ENCODE data around the gene KCNG4. TPM values are rescaled to one million over a fixed set of nuclear protein-coding genes. Genes with fewer than 3 reads are reported as not detected.

Gene KCNG4
- total and polyA plus RNA-seq, 2 donors from 2014 or later: not detected

DNA sequence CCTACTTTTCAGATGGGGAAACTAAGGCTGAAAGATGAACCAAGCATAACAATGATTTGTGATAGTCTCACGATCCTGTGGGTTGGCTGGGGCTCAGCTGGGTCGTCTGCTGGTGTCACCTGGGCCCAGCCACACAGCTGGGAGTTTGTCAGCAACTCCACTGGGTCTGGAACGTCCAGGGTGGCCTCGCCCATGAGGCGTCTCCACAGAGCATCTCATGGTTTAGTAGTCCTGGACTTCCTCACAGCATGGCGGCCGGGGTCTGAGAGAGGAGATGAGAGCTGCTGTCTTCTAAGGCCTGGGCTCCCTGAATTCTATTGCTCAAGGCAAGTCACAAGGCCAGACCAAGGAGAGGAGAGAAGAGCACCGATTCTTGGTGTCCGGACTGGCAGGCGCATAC, 30.7 kb upstream of the KCNG4 start:
- Histone ChIP-seq H3K4me3 (ENCODE audit: low read length in 3 of 3) (no peak overlapping the region), H3K9ac (ENCODE audit: low read length in 3 of 3) (no peak overlapping the region), H3K36me3 (ENCODE audit: control insufficient read depth in 2 of 3, insufficient read depth in 3 of 3, low read length in 3 of 3) (no peaks in the 10 kb centered on the region), H3K27ac (ENCODE audit: low read depth in 2 of 2, low read length in 2 of 2) (no peak overlapping the region), H3K27me3 (ENCODE audit: control insufficient read depth, insufficient read depth, low read length) (no peaks in the 10 kb centered on the region), H3K9me3 (ENCODE audit: control insufficient read depth in 2 of 3, insufficient read depth in 1 of 3, low read length in 3 of 3) (no peaks in the 10 kb centered on the region), H3K4me1 (ENCODE audit: control insufficient read depth in 2 of 3, insufficient read depth in 2 of 3, low read depth in 1 of 3, low read length in 3 of 3) (peaks cover 0 to 20% (median 8%) of the 10 kb centered on the region in 3 donors)
- TF ChIP-seq, protein P1, sequence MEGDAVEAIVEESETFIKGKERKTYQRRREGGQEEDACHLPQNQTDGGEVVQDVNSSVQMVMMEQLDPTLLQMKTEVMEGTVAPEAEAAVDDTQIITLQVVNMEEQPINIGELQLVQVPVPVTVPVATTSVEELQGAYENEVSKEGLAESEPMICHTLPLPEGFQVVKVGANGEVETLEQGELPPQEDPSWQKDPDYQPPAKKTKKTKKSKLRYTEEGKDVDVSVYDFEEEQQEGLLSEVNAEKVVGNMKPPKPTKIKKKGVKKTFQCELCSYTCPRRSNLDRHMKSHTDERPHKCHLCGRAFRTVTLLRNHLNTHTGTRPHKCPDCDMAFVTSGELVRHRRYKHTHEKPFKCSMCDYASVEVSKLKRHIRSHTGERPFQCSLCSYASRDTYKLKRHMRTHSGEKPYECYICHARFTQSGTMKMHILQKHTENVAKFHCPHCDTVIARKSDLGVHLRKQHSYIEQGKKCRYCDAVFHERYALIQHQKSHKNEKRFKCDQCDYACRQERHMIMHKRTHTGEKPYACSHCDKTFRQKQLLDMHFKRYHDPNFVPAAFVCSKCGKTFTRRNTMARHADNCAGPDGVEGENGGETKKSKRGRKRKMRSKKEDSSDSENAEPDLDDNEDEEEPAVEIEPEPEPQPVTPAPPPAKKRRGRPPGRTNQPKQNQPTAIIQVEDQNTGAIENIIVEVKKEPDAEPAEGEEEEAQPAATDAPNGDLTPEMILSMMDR (IDR thresholded peaks at IDR 0.05; ENCODE audit: borderline replicate concordance, extremely low read depth, insufficient read depth): no peak
- peak in 1 of 5 donors; percentile 44 for DNase-seq
- no peak for FAIRE-seq
- intact Hi-C loops (cut with DNase I): loop anchor here (10.0 kb wide), 1 partner anchor 214 kb away; no protein-coding TSS in a partner anchor

DNA sequence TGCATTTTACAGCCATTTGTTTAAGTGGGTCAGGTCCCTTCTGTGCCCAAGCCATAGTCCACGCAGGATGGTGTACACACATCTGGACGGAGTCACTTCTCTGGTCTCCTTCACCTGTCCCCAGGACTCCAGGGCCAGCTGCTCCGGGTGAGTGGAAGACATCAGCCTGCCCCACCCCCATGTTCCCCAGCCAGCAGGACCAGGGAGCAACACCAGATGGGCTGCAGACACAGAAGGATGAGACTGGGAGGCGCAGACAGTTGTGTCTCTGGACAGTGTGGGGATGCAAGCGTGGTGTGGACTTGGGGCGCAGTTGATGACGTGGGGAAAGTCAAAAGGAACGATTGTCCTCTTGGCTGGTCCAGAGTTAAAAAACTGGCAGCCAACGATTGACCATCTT, 30.3 kb upstream of the KCNG4 start:
- no peaks in the 10 kb centered on the region for H3K36me3 ChIP-seq (ENCODE audit: control insufficient read depth in 2 of 3, insufficient read depth in 3 of 3, low read length in 3 of 3)

DNA sequence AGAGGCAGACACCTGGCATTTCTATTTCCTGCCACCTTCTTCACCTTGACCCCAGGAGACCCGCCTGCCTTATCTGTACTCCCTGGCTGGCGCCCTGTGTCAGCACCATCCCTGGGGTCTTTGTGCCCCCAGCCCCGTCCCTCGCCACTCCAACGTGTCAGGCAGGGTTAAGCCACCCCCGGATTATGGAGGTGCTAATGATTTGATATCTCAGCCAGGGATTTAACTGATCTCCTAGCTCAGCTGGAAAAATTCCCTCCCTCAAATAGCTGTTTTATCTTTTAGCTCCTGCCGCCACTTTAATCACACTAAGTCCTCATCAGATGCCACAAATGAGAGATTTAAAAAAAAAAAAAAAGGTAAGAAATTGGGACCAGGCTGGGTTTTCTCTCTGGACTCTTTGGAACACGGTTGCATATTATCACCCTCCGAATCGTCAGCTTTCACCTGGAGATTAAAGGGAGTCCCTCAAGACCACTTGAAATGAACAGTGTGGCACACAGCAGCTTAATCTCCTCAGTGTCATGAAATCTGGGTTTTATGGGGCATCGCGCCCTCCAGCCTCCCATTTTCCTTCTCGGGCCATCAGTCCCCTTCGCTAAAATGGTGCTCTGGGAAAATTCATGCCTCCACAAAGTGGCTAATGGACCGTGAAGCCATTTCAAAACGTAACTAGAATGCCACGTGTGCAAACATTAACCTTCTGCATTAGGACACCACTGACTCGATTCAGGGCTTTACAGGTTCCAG, 28.7 kb upstream of the KCNG4 start:
- no peaks in the 10 kb centered on the region for H3K27me3 ChIP-seq (ENCODE audit: control insufficient read depth, insufficient read depth, low read length)
- peak overlapping the region in 1 of 2 donors; percentile 47 for H3K27ac ChIP-seq (ENCODE audit: low read depth in 2 of 2, low read length in 2 of 2)
- H3K36me3 ChIP-seq (ENCODE audit: control insufficient read depth in 2 of 3, insufficient read depth in 3 of 3, low read length in 3 of 3): no peaks in the 10 kb centered on the region
- H3K4me3 ChIP-seq (ENCODE audit: low read length in 3 of 3): peak overlapping the region in 1 of 3 donors; percentile 15
- peak; percentile 62 to 95 (median 83) for DNase-seq
- FAIRE-seq: peak; percentile 91
- H3K4me1 ChIP-seq (ENCODE audit: control insufficient read depth in 2 of 3, insufficient read depth in 2 of 3, low read depth in 1 of 3, low read length in 3 of 3): peaks cover 0 to 20% (median 8%) of the 10 kb centered on the region in 3 donors
- intact Hi-C loops (cut with DNase I): no loop called here
- H3K9ac ChIP-seq (ENCODE audit: low read length in 3 of 3): no peak overlapping the region
- TF ChIP-seq, protein P1 (IDR thresholded peaks at IDR 0.05; ENCODE audit: borderline replicate concordance, extremely low read depth, insufficient read depth): no peak
- H3K9me3 ChIP-seq (ENCODE audit: control insufficient read depth in 2 of 3, insufficient read depth in 1 of 3, low read length in 3 of 3): no peaks in the 10 kb centered on the region

More for the DNA sequence above, 30.3 kb upstream of the KCNG4 start:
- Histone ChIP-seq H3K27me3 (ENCODE audit: control insufficient read depth, insufficient read depth, low read length) (no peaks in the 10 kb centered on the region), H3K4me1 (ENCODE audit: control insufficient read depth in 2 of 3, insufficient read depth in 2 of 3, low read depth in 1 of 3, low read length in 3 of 3) (peaks cover 0 to 20% (median 8%) of the 10 kb centered on the region in 3 donors), H3K9me3 (ENCODE audit: control insufficient read depth in 2 of 3, insufficient read depth in 1 of 3, low read length in 3 of 3) (no peaks in the 10 kb centered on the region), H3K4me3 (ENCODE audit: low read length in 3 of 3) (no peak overlapping the region), H3K27ac (ENCODE audit: low read depth in 2 of 2, low read length in 2 of 2) (no peak overlapping the region), H3K9ac (ENCODE audit: low read length in 3 of 3) (no peak overlapping the region)
- FAIRE-seq (no peak), DNase-seq (peak in 1 of 5 donors; percentile 64)
- intact Hi-C loops (cut with DNase I): loop anchor here (10.0 kb wide), 1 partner anchor 215 kb away; no protein-coding TSS in a partner anchor
- TF ChIP-seq, protein P1 (IDR thresholded peaks at IDR 0.05; ENCODE audit: borderline replicate concordance, extremely low read depth, insufficient read depth): no peak
